Activated T-helper 2 cell treated with anti-CD3 and anti-CD28 coated beads, Interferon-gamma antibody, Interleukin-2, Interleukin-4, amounts not matched to agents 10 μg/mL and 5 μg/mL and 100 μg/mL, durations not matched to agents 14 hours and 24 hours and 36 hours (primary cell): ENCODE results near the gene PLB1. TPM values are rescaled to one million over a fixed set of nuclear protein-coding genes. Genes with fewer than 3 reads are reported as not detected.
"Not testable (repeated sequence)": the region's sequence is repeated elsewhere in the genome, so short reads cannot be mapped to it uniquely, and the experiment has no call there.

Experiments
- DNase-seq: peaks from one replicate; pipeline ENCODE4 v3.0.0; 2021; ENCODE audit warnings: low spot score
- H3K27ac Mint-ChIP-seq: one replicate; pipeline ENCODE4 v1.8.0; 2021; ENCODE audit warnings: mixed read lengths
- H3K27me3 Mint-ChIP-seq: one replicate; pipeline ENCODE4 v1.8.0; 2021; ENCODE audit warnings: low read depth, mixed read lengths
- H3K36me3 Mint-ChIP-seq: one replicate; pipeline ENCODE4 v1.8.0; 2021; ENCODE audit warnings: low read depth, mixed read lengths
- H3K4me1 Mint-ChIP-seq: one replicate; pipeline ENCODE4 v1.8.0; 2021; ENCODE audit warnings: low read depth, mixed read lengths
- H3K4me3 Mint-ChIP-seq: one replicate; pipeline ENCODE4 v1.8.0; 2021; ENCODE audit warnings: low read depth, mild to moderate bottlenecking, moderate library complexity, mixed read lengths
- H3K9me3 Mint-ChIP-seq: one replicate; pipeline ENCODE4 v1.8.0; 2021; ENCODE audit warnings: mixed read lengths
- intact Hi-C: fragments of 100-400 bp; cut with micrococcal nuclease; formaldehyde crosslinking; loops from one replicate; pipeline ENCODE4 v1.15.1; 2023
- total RNA-seq: library from RNA; stranded (reverse); gene quantifications from 2 replicates; pipeline ENCODE4 v1.2.3, GENCODE V29; 2022

PLB1 gene
- total RNA-seq, 1 donor from 2014 or later = 1.8 TPM

DNA sequence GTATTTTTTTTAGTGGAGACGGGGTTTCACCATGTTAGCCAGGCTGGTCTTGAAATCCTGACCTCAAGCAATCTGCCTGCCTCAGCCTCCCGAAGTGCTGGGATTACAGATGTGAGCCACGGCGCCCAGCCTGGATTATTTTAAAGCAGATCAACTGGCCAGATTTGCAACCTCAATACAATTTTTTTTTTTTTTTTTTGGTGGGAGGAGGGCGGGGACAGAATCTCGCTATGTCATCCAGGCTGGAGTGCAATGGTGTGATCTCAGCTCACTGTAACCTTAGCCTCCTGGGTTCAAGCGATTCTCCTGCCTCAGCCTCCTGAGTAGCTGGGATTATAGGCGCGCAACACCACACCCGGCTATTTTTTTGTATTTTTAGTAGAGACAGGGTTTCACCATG lies 54.5 kb downstream of the PLB1 start:
- H3K4me1 Mint-ChIP-seq = peaks cover 28% of the 10 kb centered on the region
- H3K36me3 Mint-ChIP-seq = not testable (repeated sequence)

DNA sequence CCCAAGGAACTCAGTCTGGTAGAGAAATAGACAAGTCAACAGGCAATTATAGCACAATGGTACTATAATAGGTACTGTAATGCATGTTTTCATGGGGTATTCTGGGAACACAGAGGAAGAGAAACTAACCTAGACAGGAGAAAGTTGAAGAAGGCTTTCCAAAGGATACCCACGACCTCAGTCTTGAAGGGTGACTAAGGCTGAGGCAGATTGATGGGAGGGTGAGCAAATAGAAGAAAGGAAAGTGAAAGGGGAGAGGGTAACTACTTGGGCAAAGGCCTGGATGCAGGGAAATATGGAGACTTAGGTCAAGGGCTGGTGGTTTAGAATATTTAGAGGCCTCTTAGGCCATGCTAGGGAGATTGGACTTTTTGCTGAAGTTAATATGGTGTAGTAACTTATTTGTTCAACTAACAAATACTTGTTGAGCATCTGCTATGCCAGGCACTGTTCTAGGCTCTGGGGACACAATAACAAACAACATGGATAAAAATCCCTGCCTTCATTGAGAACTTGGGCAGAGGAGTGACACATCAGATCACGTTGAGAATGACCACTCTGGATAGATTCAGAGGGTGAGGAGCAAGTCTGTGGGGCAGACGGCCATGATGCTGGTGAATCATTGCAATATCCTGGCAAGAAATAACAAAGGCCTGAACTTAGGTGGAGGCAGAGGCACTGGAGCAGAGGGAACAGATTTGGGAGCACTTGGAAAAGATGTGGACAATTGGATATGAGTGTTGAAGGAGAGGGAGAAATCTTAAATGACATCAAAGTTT lies 56.4 kb downstream of the PLB1 start:
- H3K4me3 Mint-ChIP-seq = no peak overlapping the region
- H3K36me3 Mint-ChIP-seq = no peaks in the 10 kb centered on the region
- peaks cover 16% of the 10 kb centered on the region for H3K4me1 Mint-ChIP-seq
- intact Hi-C loops = no loop called here
- no peaks in the 10 kb centered on the region for H3K27me3 Mint-ChIP-seq
- H3K9me3 Mint-ChIP-seq = no peaks in the 10 kb centered on the region
- DNase-seq = no peak
- no peak overlapping the region for H3K27ac Mint-ChIP-seq

More for the DNA sequence above, 54.5 kb downstream of the PLB1 start:
- H3K27me3 Mint-ChIP-seq, DNase-seq, H3K9me3 Mint-ChIP-seq, H3K4me3 Mint-ChIP-seq, H3K27ac Mint-ChIP-seq, intact Hi-C loops: not testable (repeated sequence)

GRCh38 chr2:28556303-28556702 lies 60.4 kb downstream of the PLB1 start:
- no peak for DNase-seq
- Mint-ChIP-seq H3K4me1 (peaks cover 19% of the 10 kb centered on the region), H3K27ac (no peak overlapping the region), H3K36me3 (no peaks in the 10 kb centered on the region), H3K4me3 (no peak overlapping the region), H3K9me3 (no peaks in the 10 kb centered on the region), H3K27me3 (no peaks in the 10 kb centered on the region)
- intact Hi-C loops = no loop called here

DNA sequence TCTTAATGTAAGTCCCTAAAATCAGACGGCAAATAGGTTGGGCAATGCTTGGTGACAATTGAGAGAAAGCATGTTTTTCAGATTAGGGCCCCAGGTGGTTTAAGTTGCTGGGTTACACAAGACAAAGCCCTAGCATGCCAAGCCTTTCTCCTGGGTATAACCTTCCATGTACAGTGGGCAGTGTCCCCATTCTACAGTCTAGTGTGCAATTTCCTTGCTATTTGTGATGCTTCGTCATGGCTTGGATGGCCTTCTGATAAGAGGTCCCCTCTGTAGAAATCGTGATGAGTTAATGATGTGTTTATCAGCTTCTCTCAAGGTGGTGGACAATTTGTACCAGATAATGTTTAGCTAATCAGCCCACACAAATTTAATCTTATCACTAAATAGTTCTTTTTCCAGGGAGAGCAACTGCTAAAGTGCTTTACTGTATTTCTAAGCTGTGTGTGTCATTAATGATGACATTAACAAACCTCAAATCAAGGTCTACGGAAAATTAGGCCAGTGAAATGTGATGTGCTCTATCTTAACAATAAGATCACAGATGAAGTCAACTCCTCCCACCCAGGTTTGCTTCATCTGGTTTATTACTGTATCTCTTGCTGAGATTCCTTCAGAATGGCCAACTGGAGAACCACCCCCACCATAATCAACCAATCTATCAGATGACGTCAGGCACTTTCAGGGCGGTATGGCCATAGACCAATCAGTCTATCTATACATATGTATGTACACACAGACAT lies 61.7 kb downstream of the PLB1 start:
- no peak overlapping the region for H3K27ac Mint-ChIP-seq
- H3K4me1 Mint-ChIP-seq = peaks cover 10% of the 10 kb centered on the region
- no peak for DNase-seq
- H3K9me3 Mint-ChIP-seq = no peaks in the 10 kb centered on the region
- no peak overlapping the region for H3K4me3 Mint-ChIP-seq
- H3K36me3 Mint-ChIP-seq = no peaks in the 10 kb centered on the region
- intact Hi-C loops = no loop called here
- no peaks in the 10 kb centered on the region for H3K27me3 Mint-ChIP-seq

DNA sequence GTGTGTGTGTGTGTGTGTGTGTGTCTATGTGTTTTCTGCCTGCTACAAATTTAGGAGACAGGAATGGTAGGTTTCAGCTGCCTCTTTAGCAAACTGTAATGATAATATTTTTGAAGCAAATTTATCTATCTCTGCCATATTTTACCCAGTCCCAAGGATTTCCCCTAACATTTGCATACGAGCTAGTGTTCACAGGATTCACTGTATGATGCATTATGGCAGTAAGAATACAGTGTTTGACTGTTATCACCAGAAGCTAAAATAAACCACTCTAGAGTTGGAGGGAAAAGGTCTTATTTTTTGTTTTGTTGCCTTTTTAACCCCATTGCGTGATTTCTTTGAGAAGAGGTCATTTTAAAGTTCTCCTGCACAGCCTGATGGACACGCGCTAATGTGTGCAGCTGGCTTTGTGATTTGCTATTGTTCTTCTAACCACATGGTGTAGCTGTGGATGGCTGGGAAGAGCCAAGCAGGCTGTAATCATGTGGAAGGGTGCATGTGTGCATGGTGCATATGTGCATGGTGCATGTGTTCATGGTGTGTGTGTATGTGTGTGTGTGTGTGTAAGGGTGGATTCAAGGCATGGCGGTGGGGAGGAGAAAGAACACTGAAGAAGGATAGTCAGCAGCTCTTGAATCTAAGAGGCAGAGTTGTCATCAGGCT lies 62.4 kb downstream of the PLB1 start:
- Mint-ChIP-seq H3K9me3 (no peaks in the 10 kb centered on the region), H3K4me3 (no peak overlapping the region), H3K4me1 (peaks cover 10% of the 10 kb centered on the region), H3K36me3 (no peaks in the 10 kb centered on the region), H3K27me3 (no peaks in the 10 kb centered on the region), H3K27ac (no peak overlapping the region)
- intact Hi-C loops = no loop called here
- DNase-seq = no peak

- H3K27me3 Mint-ChIP-seq = no peaks in the 10 kb centered on the region
- no peaks in the 10 kb centered on the region for H3K36me3 Mint-ChIP-seq
- no peak overlapping the region for H3K4me3 Mint-ChIP-seq
- no peak overlapping the region for H3K27ac Mint-ChIP-seq
- H3K4me1 Mint-ChIP-seq = peaks cover 10% of the 10 kb centered on the region
- no peak for DNase-seq
- intact Hi-C loops = no loop called here
- H3K9me3 Mint-ChIP-seq = no peaks in the 10 kb centered on the region
Measured at GRCh38 chr2:28558918-28559317, 63.1 kb downstream of the PLB1 start.

GRCh38 chr2:28563869-28564268 lies 68.0 kb downstream of the PLB1 start:
- Mint-ChIP-seq H3K27me3 (no peaks in the 10 kb centered on the region), H3K27ac (no peak overlapping the region), H3K36me3 (no peaks in the 10 kb centered on the region), H3K4me1 (peaks cover 19% of the 10 kb centered on the region), H3K4me3 (no peak overlapping the region), H3K9me3 (no peaks in the 10 kb centered on the region)
- intact Hi-C loops = no loop called here
- DNase-seq = no peak

DNA sequence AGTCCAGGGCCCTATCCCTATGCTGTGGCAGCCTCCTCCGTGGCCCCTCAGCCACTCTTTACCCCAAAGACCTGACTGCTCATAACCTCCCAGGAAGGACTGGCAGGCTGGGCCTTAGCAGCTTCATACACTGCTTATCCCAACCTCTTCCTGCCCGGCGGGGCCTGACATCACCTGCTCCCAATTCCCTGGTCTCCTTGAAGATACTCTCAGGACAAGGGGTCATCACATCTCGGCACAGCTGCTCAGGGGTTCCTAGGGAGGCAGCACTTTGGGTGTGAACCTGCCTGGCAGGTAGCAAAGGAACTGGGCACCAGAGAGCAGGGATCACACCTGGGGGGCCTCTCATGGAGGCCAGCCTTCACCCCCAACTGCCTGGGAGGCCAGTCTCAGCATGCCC lies 68.5 kb downstream of the PLB1 start:
- H3K27me3 Mint-ChIP-seq = no peaks in the 10 kb centered on the region

GRCh38 chr2:28565033-28565432 lies 69.2 kb downstream of the PLB1 start:
- no peaks in the 10 kb centered on the region for H3K27me3 Mint-ChIP-seq

More for the DNA sequence above, 68.5 kb downstream of the PLB1 start:
- no peak for DNase-seq
- H3K27ac Mint-ChIP-seq = no peak overlapping the region
- no peak overlapping the region for H3K4me3 Mint-ChIP-seq
- H3K4me1 Mint-ChIP-seq = peaks cover 19% of the 10 kb centered on the region
- peaks cover 2% of the 10 kb centered on the region for H3K36me3 Mint-ChIP-seq
- intact Hi-C loops = no loop called here
- H3K9me3 Mint-ChIP-seq = no peaks in the 10 kb centered on the region

GRCh38 chr2:28565720-28566295 lies 69.9 kb downstream of the PLB1 start:
- Mint-ChIP-seq H3K9me3 (no peaks in the 10 kb centered on the region), H3K27me3 (no peaks in the 10 kb centered on the region), H3K4me1 (peaks cover 19% of the 10 kb centered on the region), H3K27ac (no peak overlapping the region), H3K36me3 (peaks cover 3% of the 10 kb centered on the region), H3K4me3 (peak overlapping the region; percentile 87)
- intact Hi-C loops = loop anchor here (2.0 kb wide), 3 partner anchors 19 to 245 kb away; partner anchors contain the start of gene SPDYA
- no peak for DNase-seq

More at GRCh38 chr2:28565033-28565432, 69.2 kb downstream of the PLB1 start:
- DNase-seq = no peak
- no peak overlapping the region for H3K27ac Mint-ChIP-seq
- H3K4me1 Mint-ChIP-seq = peaks cover 19% of the 10 kb centered on the region
- no peaks in the 10 kb centered on the region for H3K9me3 Mint-ChIP-seq
- intact Hi-C loops = no loop called here
- peaks cover 3% of the 10 kb centered on the region for H3K36me3 Mint-ChIP-seq
- no peak overlapping the region for H3K4me3 Mint-ChIP-seq

DNA sequence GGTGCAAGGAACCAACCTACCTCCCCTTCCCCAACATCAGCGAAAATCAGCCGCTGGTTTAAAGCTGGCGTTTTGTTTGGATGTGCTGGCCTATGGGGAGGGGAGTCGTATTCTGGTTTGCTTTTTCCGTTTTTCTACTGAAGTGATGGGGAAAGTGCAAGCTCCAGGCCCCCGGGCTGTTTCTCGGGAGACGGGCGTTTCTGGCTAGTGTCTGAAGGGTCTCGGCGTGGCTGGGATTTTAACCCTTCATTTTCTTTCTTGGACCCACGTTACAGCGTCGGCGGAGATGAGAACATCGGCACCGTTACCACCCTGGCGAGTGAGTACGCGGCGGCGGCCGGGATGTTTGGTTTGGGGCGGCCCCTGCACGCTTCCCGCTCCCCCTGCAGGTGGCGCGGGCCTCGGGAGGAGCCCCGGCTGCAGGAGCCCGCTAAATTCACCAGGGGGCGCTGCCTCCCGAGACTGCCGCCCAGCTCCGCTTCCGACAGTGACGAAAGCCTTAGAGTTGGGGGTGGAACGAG lies 70.7 kb downstream of the PLB1 start:
- peaks cover 5% of the 10 kb centered on the region for H3K9me3 Mint-ChIP-seq
- peak overlapping the region; percentile 82 for H3K27ac Mint-ChIP-seq
- H3K36me3 Mint-ChIP-seq = peaks cover 5% of the 10 kb centered on the region
- H3K27me3 Mint-ChIP-seq = peaks cover 1% of the 10 kb centered on the region
- peak; percentile 85 for DNase-seq
- peak overlapping the region; percentile 87 for H3K4me3 Mint-ChIP-seq
- H3K4me1 Mint-ChIP-seq = peaks cover 19% of the 10 kb centered on the region
- intact Hi-C loops = loop anchor here (1.0 to 2.0 kb wide), 4 partner anchors 18 to 244 kb away; partner anchors contain the start of gene SPDYA

DNA sequence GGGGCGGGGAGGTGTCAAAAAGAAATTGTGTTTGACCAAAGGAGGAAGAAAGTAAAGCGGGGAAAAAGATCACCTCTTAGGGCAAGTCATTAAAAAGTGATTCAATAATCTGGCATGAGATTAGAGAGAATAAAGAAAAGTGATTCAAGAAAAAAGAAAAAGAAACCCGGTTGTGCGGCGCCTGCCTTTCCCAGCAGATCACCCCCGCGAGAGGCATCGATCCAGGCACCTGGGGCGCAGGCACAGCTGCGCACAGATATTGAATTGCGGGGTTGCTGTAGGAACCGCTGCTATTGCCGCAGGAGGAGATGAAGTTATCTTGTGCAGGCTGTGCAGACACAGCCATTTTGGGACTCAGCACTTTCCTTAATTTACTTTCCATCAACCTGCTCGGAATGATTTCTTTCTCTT lies 71.2 kb downstream of the PLB1 start:
- Mint-ChIP-seq H3K27ac (peak overlapping the region; percentile 82), H3K4me3 (peak overlapping the region; percentile 87), H3K27me3 (peaks cover 1% of the 10 kb centered on the region), H3K36me3 (peaks cover 5% of the 10 kb centered on the region), H3K4me1 (peaks cover 19% of the 10 kb centered on the region), H3K9me3 (peaks cover 5% of the 10 kb centered on the region)
- peak; percentile 24 for DNase-seq
- intact Hi-C loops = loop anchor here (1.0 to 2.0 kb wide), 4 partner anchors 18 to 244 kb away; partner anchors contain the start of gene SPDYA
